HG03108 (cell line): Measurements from ENCODE around the gene MRPL23.

Experiments used
- ATAC-seq: cut with Tn5 transposase; IDR thresholded peaks from one replicate; pipeline ENCODE4 v1.9.1; 2021; ENCODE audit warnings: moderate library complexity; ENCODE audit not compliant: unreplicated experiment

Gene MRPL23

GRCh38 chr11:1988667-1989317, 41.7 kb downstream of the MRPL23 start:
- ATAC-seq = no peak

- no peak for ATAC-seq
These were observed 42.8 kb downstream of the MRPL23 start for GRCh38 chr11:1989953-1990352.

- no peak for ATAC-seq
These were observed 43.9 kb downstream of the MRPL23 start for GRCh38 chr11:1990872-1991578.

- ATAC-seq = no peak
These were observed 45.0 kb downstream of the MRPL23 start for GRCh38 chr11:1992111-1992510.

GRCh38 chr11:1994121-1994520, 47.0 kb downstream of the MRPL23 start:
- no peak for ATAC-seq

GRCh38 chr11:1997755-1998154, 50.6 kb downstream of the MRPL23 start, which contains the start of gene H19:
Gene H19, minus strand, starts transcription at chr11:1997842.
- no peak for ATAC-seq

GRCh38 chr11:1998290-1998689, 51.2 kb downstream of the MRPL23 start:
- ATAC-seq = no peak

GRCh38 chr11:1998861-1999260, 51.7 kb downstream of the MRPL23 start:
- ATAC-seq = no peak

- no peak for ATAC-seq
These were observed 55.1 kb downstream of the MRPL23 start for GRCh38 chr11:2002042-2002776.

- no peak for ATAC-seq
These were observed 55.7 kb downstream of the MRPL23 start for GRCh38 chr11:2002807-2003206.

- ATAC-seq = no peak
These were observed 57.3 kb downstream of the MRPL23 start for GRCh38 chr11:2004466-2004865.
